Liver (tissue), 9 donors: ENCODE measurements around the gene CEMIP. TPM values are rescaled to one million over a fixed set of nuclear protein-coding genes. Genes with fewer than 3 reads are reported as not detected.

Experiments used
- DNase-seq: peaks from one replicate; pipeline ENCODE4 v3.0.0-alpha.2; 2017; ENCODE audit warnings: low spot score
- H3K27ac ChIP-seq, 2 donors: one replicate each; pipeline ENCODE4 v1.7.0; 2013; ENCODE audit warnings: inconsistent platforms in 2 of 2, low read length in 2 of 2, control low read depth in 1 of 2, low read depth in 1 of 2, mild to moderate bottlenecking in 1 of 2
- H3K27me3 ChIP-seq, 4 donors: one replicate each; pipeline versions ENCODE4 v1.6.1 to v1.7.0; 2013; ENCODE audit warnings: low read length in 3 of 4, inconsistent platforms in 1 of 4, mild to moderate bottlenecking in 1 of 4, moderate library complexity in 1 of 4; ENCODE audit not compliant: control insufficient read depth in 4 of 4, insufficient read depth in 4 of 4
- H3K36me3 ChIP-seq, 4 donors: one replicate each; pipeline versions ENCODE4 v1.6.1 to v1.7.0; 2013; ENCODE audit warnings: low read length in 3 of 4, mild to moderate bottlenecking in 3 of 4, low read depth in 1 of 4, moderate library complexity in 1 of 4; ENCODE audit not compliant: control insufficient read depth in 4 of 4, insufficient read depth in 3 of 4
- H3K4me1 ChIP-seq, 4 donors: one replicate each; pipeline versions ENCODE4 v1.6.1 to v1.7.0; 2013; ENCODE audit warnings: low read length in 3 of 4, mild to moderate bottlenecking in 3 of 4, moderate library complexity in 1 of 4; ENCODE audit not compliant: control insufficient read depth in 4 of 4, insufficient read depth in 4 of 4
- H3K4me3 ChIP-seq, 3 donors: one replicate each; pipeline versions ENCODE4 v1.6.1 to v1.7.0; 2013; ENCODE audit warnings: low read length in 3 of 3, control low read depth in 1 of 3, low read depth in 1 of 3, mild to moderate bottlenecking in 1 of 3
- H3K9ac ChIP-seq, 2 donors: one replicate each; pipeline ENCODE4 v1.7.0; 2013; ENCODE audit warnings: low read length in 2 of 2, mild to moderate bottlenecking in 2 of 2, moderate library complexity in 2 of 2, control low read depth in 1 of 2, low read depth in 1 of 2
- H3K9me3 ChIP-seq, 4 donors: one replicate each; pipeline versions ENCODE4 v1.6.1 to v1.7.0; 2013; ENCODE audit warnings: low read length in 3 of 4; ENCODE audit not compliant: control insufficient read depth in 4 of 4
- ATF3 ChIP-seq: IDR thresholded peaks from 2 replicates; pipeline ENCODE4 v1.6.1; 2016; ENCODE audit warnings: antibody characterized with exemption
- EGR1 ChIP-seq, 2 donors: IDR thresholded peaks; 2 replicates each; pipeline ENCODE4 v1.6.1; 2016 to 2018; ENCODE audit warnings: antibody characterized with exemption in 2 of 2, low read depth in 2 of 2
- FOXA1 ChIP-seq: IDR thresholded peaks from 2 replicates; pipeline ENCODE4 v1.6.1; 2016; ENCODE audit warnings: antibody characterized with exemption
- FOXA2 ChIP-seq: IDR thresholded peaks from 2 replicates; pipeline ENCODE4 v1.6.1; 2016; ENCODE audit warnings: antibody characterized with exemption
- HNF4A ChIP-seq, 2 donors: conservative IDR thresholded peaks; 2 replicates each; pipeline ENCODE4 v1.6.1; 2016; ENCODE audit warnings: antibody characterized with exemption in 2 of 2, mild to moderate bottlenecking in 2 of 2
- MAX ChIP-seq: IDR thresholded peaks from 2 replicates; pipeline ENCODE4 v1.6.1; 2016; ENCODE audit warnings: antibody characterized with exemption
- NR2F2 ChIP-seq: IDR thresholded peaks from 2 replicates; pipeline ENCODE4 v1.6.1; 2016; ENCODE audit warnings: antibody characterized with exemption
- RAD21 ChIP-seq, 2 donors: IDR thresholded peaks; 2 replicates each; pipeline ENCODE4 v1.6.1; 2016; ENCODE audit warnings: antibody characterized with exemption in 2 of 2, mild to moderate bottlenecking in 2 of 2
- REST ChIP-seq: IDR thresholded peaks from 2 replicates; pipeline ENCODE4 v1.6.1; 2016; ENCODE audit warnings: antibody characterized with exemption, mild to moderate bottlenecking
- RXRA ChIP-seq, 2 donors: IDR thresholded peaks; 2 replicates each; pipeline ENCODE4 v1.6.1; 2017 to 2018; ENCODE audit warnings: antibody characterized with exemption in 2 of 2, mild to moderate bottlenecking in 1 of 2
- TAF1 ChIP-seq: conservative IDR thresholded peaks from 2 replicates; pipeline ENCODE4 v1.6.1; 2016; ENCODE audit warnings: antibody characterized with exemption, mild to moderate bottlenecking
- YY1 ChIP-seq: IDR thresholded peaks from 2 replicates; pipeline ENCODE4 v1.6.1; 2016; ENCODE audit warnings: antibody characterized with exemption, mild to moderate bottlenecking
- ZBTB33 ChIP-seq: IDR thresholded peaks from 2 replicates; pipeline ENCODE4 v1.6.1; 2016; ENCODE audit warnings: antibody characterized with exemption
- WGBS: extraction: QIAGEN DNeasy Blood & Tissue Kit; methylation state at CpG from one replicate; pipeline ENCODE4 v1.1.7; 2013; 5-methylcytosine and 5-hydroxymethylcytosine counted together
- polyA plus RNA-seq, 2 donors: library from polyadenylated mRNA; stranded (reverse) in 1 of 2; unstranded in 1 of 2; fragments of 200-250 nt in 1 of 2; fragments of >200 nt in 1 of 2; fragmentation: Nextera tagmentation in 1 of 2; extraction: Ambion mirVana in 1 of 2; gene quantifications; one replicate each; pipeline versions ENCODE4 v1.2.1 to v1.2.3, GENCODE V29; 2013 to 2015
- total RNA-seq, 2 donors: library from RNA; depleted of rRNA; stranded (reverse); fragments of >200 nt; gene quantifications; one replicate each; pipeline ENCODE4 v1.2.3, GENCODE V29; 2014
- donor health status: healthy.
- donor health status: healthy.
- donor health status: healthy.
- donor health status: healthy.
- donor health status: healthy.

CEMIP gene
- total and polyA plus RNA-seq, 4 donors, result under 0.01 to 0.89 (median 0.21) TPM

GRCh38 chr15:80747317-80748053 lies 31.7 kb upstream of the CEMIP start:
- no peak overlapping the region for H3K4me3 ChIP-seq
- H3K27me3 ChIP-seq, result no peaks in the 10 kb centered on the region
- H3K27ac ChIP-seq, result no peak overlapping the region
- H3K36me3 ChIP-seq, result no peaks in the 10 kb centered on the region
- DNase-seq, result no peak
- no peaks in the 10 kb centered on the region for H3K9me3 ChIP-seq
- TF ChIP-seq REST (no peak), YY1 (no peak), HNF4A (conservative IDR thresholded peaks at IDR 0.05) (no peak), FOXA1 (no peak), EGR1 (IDR thresholded peaks at IDR 0.05; ENCODE audit: low read depth in 2 of 2) (no peak), MAX (no peak), TAF1 (no peak), RAD21 (IDR thresholded peaks at IDR 0.05) (no peak), FOXA2 (no peak), RXRA (IDR thresholded peaks at IDR 0.05) (no peak)
- H3K4me1 ChIP-seq, result peaks cover 0 to 1% (median 0%) of the 10 kb centered on the region in 4 donors
- no peak overlapping the region for H3K9ac ChIP-seq
- 71% methylated on average over 16 of the region's 16 CpGs for WGBS

- Histone ChIP-seq H3K4me3 (no peak overlapping the region), H3K9me3 (no peaks in the 10 kb centered on the region), H3K27ac (no peak overlapping the region), H3K4me1 (no peaks in the 10 kb centered on the region), H3K27me3 (no peaks in the 10 kb centered on the region), H3K36me3 (no peaks in the 10 kb centered on the region), H3K9ac (no peak overlapping the region)
- DNase-seq, result no peak
- 95% methylated on average over 6 of the region's 6 CpGs for WGBS
- TF ChIP-seq HNF4A (conservative IDR thresholded peaks at IDR 0.05) (no peak), ZBTB33 (no peak), RXRA (IDR thresholded peaks at IDR 0.05) (no peak), ATF3 (no peak), REST (no peak), FOXA1 (no peak), NR2F2 (no peak), TAF1 (no peak), MAX (no peak), FOXA2 (no peak)
Observed at GRCh38 chr15:80749589-80749988, 29.6 kb upstream of the CEMIP start.
